Nephron (organoid): ENCODE measurements around the gene FAM131B.

ENCODE experiments used
- H3K27ac Mint-ChIP-seq, 3 experiments: 2 replicates each; pipeline ENCODE4 v1.8.0; 2020; ENCODE audit warnings: mixed read lengths in 3 of 3, mild to moderate bottlenecking in 2 of 3, moderate library complexity in 1 of 3
- H3K27me3 Mint-ChIP-seq: 2 replicates; pipeline ENCODE4 v1.8.0; 2021; ENCODE audit warnings: low read depth, mild to moderate bottlenecking, moderate library complexity, mixed read lengths
- H3K36me3 Mint-ChIP-seq: 2 replicates; pipeline ENCODE4 v1.8.0; 2020; ENCODE audit warnings: low read depth, mixed read lengths
- H3K4me1 Mint-ChIP-seq: 2 replicates; pipeline ENCODE4 v1.8.0; 2020; ENCODE audit warnings: mixed read lengths
- H3K4me3 Mint-ChIP-seq, 3 experiments: 2 replicates each; pipeline ENCODE4 v1.8.0; 2020; ENCODE audit warnings: mild to moderate bottlenecking in 3 of 3, mixed read lengths in 3 of 3, moderate library complexity in 2 of 3
- H3K9me3 Mint-ChIP-seq: 2 replicates; pipeline ENCODE4 v1.8.0; 2020; ENCODE audit warnings: mixed read lengths
- TF ChIP-seq, protein P1 (sequence below), 3 experiments: fragments of 200-600 bp; sonication (generic); IDR thresholded peaks; one replicate each; pipeline ENCODE4 v1.5.0; 2021; ENCODE audit warnings: antibody characterized with exemption in 3 of 3; ENCODE audit not compliant: unreplicated experiment in 3 of 3

The FAM131B gene

DNA sequence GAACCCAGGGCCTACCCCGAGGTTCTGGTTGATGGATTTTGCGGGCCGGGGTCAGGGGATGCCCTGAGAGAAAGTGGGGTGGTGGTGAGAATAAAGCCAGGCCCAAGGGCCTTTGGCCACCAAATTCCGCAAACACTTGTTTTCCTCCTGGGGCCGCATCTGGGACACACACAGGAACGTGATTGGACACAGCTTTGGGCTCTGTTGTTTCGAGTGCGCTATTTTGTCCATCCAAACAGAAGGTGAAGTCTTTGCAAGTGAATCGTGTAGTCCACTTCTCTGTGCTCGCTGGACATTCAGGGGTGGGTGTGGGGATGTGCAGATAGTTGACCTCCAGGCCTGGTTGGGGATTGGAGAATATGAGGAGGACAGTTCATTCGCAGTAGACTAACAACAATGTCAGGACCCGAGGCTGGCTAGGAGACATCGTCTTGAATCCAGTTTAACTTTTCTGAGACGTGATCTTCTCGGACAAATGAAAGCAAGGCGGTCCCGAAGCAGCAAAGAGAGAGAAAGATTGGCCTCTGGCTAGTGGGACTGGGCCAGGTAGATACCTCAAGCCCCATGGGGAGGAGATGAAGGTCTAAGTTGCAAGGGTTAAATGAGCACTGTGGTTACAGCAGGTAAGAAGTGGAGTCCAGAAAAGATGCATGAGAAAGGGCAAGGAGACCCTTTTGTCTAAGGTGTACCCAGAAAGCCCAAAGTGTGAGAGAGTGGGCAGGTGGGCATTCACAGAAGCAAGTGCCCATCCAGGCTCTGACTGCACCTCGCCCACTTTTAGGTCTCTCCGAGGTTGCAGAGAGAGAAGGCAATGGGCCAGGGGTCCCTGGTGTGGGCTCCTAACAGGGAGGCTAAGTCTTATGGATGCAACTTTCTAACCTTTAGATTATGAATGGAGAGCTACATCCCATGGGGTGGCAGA, 764 bp upstream of the FAM131B start:
- peaks cover 75% of the 10 kb centered on the region for H3K27me3 Mint-ChIP-seq
- H3K4me1 Mint-ChIP-seq = peaks cover 5% of the 10 kb centered on the region
- H3K27ac Mint-ChIP-seq = peak overlapping the region in 1 of 3 experiments; percentile 1
- no peaks in the 10 kb centered on the region for H3K9me3 Mint-ChIP-seq
- TF ChIP-seq, protein P1, sequence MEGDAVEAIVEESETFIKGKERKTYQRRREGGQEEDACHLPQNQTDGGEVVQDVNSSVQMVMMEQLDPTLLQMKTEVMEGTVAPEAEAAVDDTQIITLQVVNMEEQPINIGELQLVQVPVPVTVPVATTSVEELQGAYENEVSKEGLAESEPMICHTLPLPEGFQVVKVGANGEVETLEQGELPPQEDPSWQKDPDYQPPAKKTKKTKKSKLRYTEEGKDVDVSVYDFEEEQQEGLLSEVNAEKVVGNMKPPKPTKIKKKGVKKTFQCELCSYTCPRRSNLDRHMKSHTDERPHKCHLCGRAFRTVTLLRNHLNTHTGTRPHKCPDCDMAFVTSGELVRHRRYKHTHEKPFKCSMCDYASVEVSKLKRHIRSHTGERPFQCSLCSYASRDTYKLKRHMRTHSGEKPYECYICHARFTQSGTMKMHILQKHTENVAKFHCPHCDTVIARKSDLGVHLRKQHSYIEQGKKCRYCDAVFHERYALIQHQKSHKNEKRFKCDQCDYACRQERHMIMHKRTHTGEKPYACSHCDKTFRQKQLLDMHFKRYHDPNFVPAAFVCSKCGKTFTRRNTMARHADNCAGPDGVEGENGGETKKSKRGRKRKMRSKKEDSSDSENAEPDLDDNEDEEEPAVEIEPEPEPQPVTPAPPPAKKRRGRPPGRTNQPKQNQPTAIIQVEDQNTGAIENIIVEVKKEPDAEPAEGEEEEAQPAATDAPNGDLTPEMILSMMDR (IDR thresholded peaks at IDR 0.05; ENCODE audit: unreplicated experiment in 3 of 3) = no peak
- peaks cover 5% of the 10 kb centered on the region for H3K36me3 Mint-ChIP-seq
- peak overlapping the region; percentile 68 to 82 (median 70) for H3K4me3 Mint-ChIP-seq

DNA sequence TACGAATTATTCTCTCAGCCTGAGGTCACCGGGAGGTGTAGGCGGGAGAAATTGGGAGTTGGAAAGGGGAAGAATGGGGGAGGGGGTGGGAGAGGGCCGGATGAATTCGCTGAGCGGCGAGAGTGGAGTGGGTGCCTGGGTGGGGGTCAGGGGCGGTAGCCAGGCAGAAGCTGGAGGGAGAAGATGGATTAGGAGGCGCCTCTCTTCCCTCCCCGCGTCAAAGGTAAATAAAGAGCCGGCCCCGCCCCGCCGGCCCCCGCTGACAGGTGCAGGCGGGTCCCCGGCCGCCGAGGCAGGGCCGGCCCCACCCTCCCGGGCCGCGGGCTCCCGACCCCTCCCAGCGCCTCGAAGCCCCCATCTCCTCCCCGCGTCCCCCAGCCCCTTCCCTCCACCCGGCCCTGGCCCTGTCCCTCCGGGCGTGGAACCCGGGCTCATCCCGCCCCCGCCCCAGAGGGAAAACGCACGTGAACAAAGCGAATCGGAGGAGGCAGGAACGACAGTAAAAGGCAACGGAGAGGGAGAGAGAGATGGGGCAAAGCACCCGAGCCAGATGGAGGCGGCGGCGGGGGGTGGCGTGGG, 872 bp downstream of the FAM131B start:
- TF ChIP-seq, protein P1 (IDR thresholded peaks at IDR 0.05; ENCODE audit: unreplicated experiment in 3 of 3) = no peak
- Mint-ChIP-seq H3K36me3 (peaks cover 11% of the 10 kb centered on the region), H3K4me1 (peaks cover 5% of the 10 kb centered on the region), H3K27ac (no peak overlapping the region), H3K27me3 (peaks cover 82% of the 10 kb centered on the region), H3K4me3 (peak overlapping the region; percentile 78 to 86 (median 84)), H3K9me3 (no peaks in the 10 kb centered on the region)

DNA sequence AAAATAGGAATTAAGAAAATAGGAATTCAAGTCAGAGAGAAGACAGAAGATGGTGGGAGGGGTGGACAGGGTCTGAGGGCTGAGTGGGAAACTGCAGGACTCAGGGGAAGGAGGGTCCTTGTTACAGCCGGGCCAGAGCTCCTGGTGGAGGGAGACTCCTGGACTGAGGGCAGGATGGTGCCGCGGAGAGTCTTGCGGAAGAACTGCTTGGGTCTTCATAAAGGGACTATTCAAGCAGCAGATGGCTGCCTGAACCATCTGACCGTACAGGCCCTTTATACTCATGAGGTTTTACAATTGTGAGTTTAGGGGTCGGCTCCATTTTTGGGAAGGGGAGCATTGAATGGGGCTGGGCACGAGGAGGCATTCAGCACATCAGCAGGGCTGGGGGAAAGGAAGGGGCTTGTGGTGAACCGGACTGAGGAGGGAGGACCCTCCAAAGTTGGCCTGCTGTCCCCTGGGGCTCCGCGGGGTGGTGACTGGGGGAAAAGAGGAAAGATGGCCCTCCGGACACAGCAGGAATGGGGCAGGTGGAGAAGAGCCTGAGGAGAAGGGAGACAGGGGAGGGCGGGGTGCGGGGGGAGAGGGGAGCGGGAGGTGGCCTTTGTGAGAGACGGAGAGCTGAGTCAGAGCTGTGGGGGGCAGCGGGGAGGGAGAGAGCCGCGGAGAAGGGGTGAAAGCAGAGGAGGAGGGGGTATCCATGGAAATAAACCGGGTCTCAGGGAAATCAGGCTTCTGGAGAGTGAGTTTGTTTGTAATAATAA, 1.5 kb downstream of the FAM131B start:
- peaks cover 11% of the 10 kb centered on the region for H3K36me3 Mint-ChIP-seq
- H3K4me3 Mint-ChIP-seq = peak overlapping the region; percentile 78 to 81 (median 81)
- H3K27ac Mint-ChIP-seq = no peak overlapping the region
- TF ChIP-seq, protein P1 (IDR thresholded peaks at IDR 0.05; ENCODE audit: unreplicated experiment in 3 of 3) = no peak
- H3K9me3 Mint-ChIP-seq = no peaks in the 10 kb centered on the region
- peaks cover 5% of the 10 kb centered on the region for H3K4me1 Mint-ChIP-seq
- H3K27me3 Mint-ChIP-seq = peaks cover 78% of the 10 kb centered on the region

DNA sequence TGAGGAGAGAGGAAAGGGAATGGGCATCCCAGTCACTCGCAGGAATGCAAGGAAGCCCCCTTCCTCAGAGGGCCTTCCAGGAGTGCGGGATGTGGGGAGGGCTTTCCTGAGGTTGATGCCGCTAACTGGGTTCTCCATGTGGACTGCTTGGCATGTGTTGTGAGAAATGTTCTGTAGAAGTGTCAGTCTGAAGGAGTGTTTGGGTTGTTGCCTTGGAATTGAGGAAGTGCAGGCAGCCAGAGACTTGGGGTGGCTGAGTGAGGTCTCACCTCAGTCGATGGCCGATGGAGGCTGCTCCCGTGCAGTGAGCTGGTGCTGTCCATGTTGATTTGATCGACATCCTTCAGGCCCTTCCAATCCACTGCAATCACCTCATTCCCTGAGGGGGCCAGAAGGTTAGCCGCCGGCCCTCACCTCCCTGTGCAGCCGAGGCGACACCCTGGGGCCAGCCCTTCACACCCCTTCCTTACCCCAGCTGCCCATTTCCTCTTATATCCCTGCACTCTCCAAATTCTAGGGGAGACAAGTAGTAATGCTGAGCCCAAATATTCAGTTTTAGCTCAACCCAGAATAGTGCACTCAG, 2.7 kb downstream of the FAM131B start:
- Mint-ChIP-seq H3K27ac (no peak overlapping the region), H3K4me1 (peaks cover 5% of the 10 kb centered on the region), H3K9me3 (no peaks in the 10 kb centered on the region), H3K36me3 (peaks cover 11% of the 10 kb centered on the region), H3K4me3 (peak overlapping the region; percentile 78 to 81 (median 81)), H3K27me3 (peaks cover 74% of the 10 kb centered on the region)
- TF ChIP-seq, protein P1 (IDR thresholded peaks at IDR 0.05; ENCODE audit: unreplicated experiment in 3 of 3) = no peak

DNA sequence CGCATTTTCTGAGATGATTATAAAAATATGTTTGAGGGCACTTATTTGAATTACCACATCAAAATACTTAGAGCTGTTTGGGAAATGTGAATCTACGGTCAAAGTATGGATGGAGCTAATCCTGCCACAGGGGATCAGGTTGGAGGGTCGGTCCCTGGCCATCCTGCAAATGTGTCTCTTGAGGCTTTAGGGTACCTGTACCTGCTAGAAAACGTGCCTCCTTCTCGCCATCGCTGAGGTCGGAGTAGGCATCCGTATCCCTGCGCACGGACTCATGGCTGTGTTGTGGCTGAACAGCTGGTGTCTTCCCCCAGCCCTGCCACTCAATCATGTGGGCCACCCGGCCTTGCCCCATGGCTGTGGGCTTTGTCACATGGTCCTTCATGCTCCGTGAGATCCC, 3.9 kb downstream of the FAM131B start:
- peaks cover 5% of the 10 kb centered on the region for H3K4me1 Mint-ChIP-seq
- peaks cover 11% of the 10 kb centered on the region for H3K36me3 Mint-ChIP-seq
- no peaks in the 10 kb centered on the region for H3K9me3 Mint-ChIP-seq
- TF ChIP-seq, protein P1 (IDR thresholded peaks at IDR 0.05; ENCODE audit: unreplicated experiment in 3 of 3) = no peak
- no peak overlapping the region for H3K27ac Mint-ChIP-seq
- H3K27me3 Mint-ChIP-seq = peaks cover 62% of the 10 kb centered on the region
- H3K4me3 Mint-ChIP-seq = no peak overlapping the region
